ENCODE data around the gene PCYOX1L.

- TF ChIP-seq CTCF (conservative IDR thresholded peaks at IDR 0.05; ENCODE audit: low read length) (no peak), EZH2phosphoT487 (IDR thresholded peaks at IDR 0.05; ENCODE audit: borderline replicate concordance) (no peak)
Measured at GRCh38 chr5:149389552-149390495, 32.0 kb downstream of the PCYOX1L start.

Measured in Loucy (cell line).